HEK293 (cell line): ENCODE data around the gene MYOM1.

ENCODE experiments used
- GLI2 ChIP-seq: fragments of 450-650 bp; formaldehyde crosslinking; IDR thresholded peaks from 2 replicates; pipeline ENCODE4; 2017; ENCODE audit warnings: missing biosample characterization, missing genetic modification characterization, low read depth, borderline replicate concordance
- ZBTB10 ChIP-seq: fragments of 450-650 bp; formaldehyde crosslinking; IDR thresholded peaks from 2 replicates; pipeline ENCODE4 v1.5.1; 2016; ENCODE audit warnings: missing biosample characterization, missing genetic modification characterization
- ZBTB8A ChIP-seq: fragments of 450-650 bp; formaldehyde crosslinking; IDR thresholded peaks from 2 replicates; pipeline ENCODE4 v1.5.1; 2016; ENCODE audit warnings: missing biosample characterization, missing genetic modification characterization
- ZFP3 ChIP-seq: fragments of 450-650 bp; formaldehyde crosslinking; IDR thresholded peaks from 2 replicates; pipeline ENCODE4 v1.5.1; 2016; ENCODE audit warnings: low read depth, missing biosample characterization, missing genetic modification characterization
- ZNF10 ChIP-seq: fragments of 450-650 bp; formaldehyde crosslinking; IDR thresholded peaks from 2 replicates; pipeline ENCODE4 v1.5.1; 2017; ENCODE audit warnings: missing biosample characterization, missing genetic modification characterization
- ZNF239 ChIP-seq: fragments of 450-650 bp; formaldehyde crosslinking; IDR thresholded peaks from 2 replicates; pipeline ENCODE4 v1.5.1; 2016; ENCODE audit warnings: missing biosample characterization, missing genetic modification characterization
- ZNF354C ChIP-seq: fragments of 450-650 bp; formaldehyde crosslinking; IDR thresholded peaks from 2 replicates; pipeline ENCODE4 v1.5.1; 2016; ENCODE audit warnings: missing biosample characterization, missing genetic modification characterization, low read depth, borderline replicate concordance
- ZNF549 ChIP-seq: fragments of 450-650 bp; IDR thresholded peaks from 2 replicates; pipeline ENCODE4 v1.5.1; 2018; ENCODE audit warnings: missing biosample characterization, missing genetic modification characterization, mild to moderate bottlenecking, inconsistent platforms, moderate library complexity
- ZNF701 ChIP-seq: fragments of 450-650 bp; formaldehyde crosslinking; IDR thresholded peaks from 2 replicates; pipeline ENCODE4 v1.5.1; 2016; ENCODE audit warnings: missing biosample characterization, missing genetic modification characterization
- ZNF747 ChIP-seq: fragments of 450-650 bp; formaldehyde crosslinking; IDR thresholded peaks from 2 replicates; pipeline ENCODE4 v1.5.1; 2016; ENCODE audit warnings: missing biosample characterization, missing genetic modification characterization
- TF ChIP-seq, protein P1 (sequence below): fragments of 450-650 bp; formaldehyde crosslinking; IDR thresholded peaks from 2 replicates; pipeline ENCODE4 v1.5.1; 2016; ENCODE audit warnings: missing biosample characterization, missing genetic modification characterization

DNA sequence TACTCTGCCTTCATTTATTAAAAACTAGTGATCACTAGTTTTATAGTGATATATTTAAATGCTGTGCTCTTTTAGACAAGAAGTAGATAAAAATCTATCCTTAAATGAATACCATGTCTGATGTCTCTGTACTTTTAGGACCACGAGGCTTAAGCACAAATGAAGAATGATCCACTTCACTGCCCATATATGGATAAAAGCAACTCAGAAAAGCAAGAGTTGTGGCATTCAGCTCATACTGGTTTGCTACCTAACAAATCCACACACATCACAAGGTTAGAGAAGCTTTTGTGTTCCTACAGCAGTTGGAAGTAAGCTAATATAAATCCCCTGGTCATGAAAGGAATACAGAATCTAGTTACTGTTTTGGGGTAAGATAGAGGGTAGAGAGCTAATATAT, 134.2 kb downstream of the MYOM1 start:
- TF ChIP-seq ZNF549 (no peak), ZFP3 (tag by site-specific recombination) (no peak), ZBTB8A (tag by site-specific recombination) (no peak), ZNF10 (tag by site-specific recombination) (no peak), ZNF354C (no peak), ZBTB10 (tag by site-specific recombination) (no peak), ZNF747 (no peak), ZNF239 (tag by site-specific recombination) (no peak), ZNF701 (tag by site-specific recombination) (no peak), GLI2 (no peak)
- TF ChIP-seq, protein P1, sequence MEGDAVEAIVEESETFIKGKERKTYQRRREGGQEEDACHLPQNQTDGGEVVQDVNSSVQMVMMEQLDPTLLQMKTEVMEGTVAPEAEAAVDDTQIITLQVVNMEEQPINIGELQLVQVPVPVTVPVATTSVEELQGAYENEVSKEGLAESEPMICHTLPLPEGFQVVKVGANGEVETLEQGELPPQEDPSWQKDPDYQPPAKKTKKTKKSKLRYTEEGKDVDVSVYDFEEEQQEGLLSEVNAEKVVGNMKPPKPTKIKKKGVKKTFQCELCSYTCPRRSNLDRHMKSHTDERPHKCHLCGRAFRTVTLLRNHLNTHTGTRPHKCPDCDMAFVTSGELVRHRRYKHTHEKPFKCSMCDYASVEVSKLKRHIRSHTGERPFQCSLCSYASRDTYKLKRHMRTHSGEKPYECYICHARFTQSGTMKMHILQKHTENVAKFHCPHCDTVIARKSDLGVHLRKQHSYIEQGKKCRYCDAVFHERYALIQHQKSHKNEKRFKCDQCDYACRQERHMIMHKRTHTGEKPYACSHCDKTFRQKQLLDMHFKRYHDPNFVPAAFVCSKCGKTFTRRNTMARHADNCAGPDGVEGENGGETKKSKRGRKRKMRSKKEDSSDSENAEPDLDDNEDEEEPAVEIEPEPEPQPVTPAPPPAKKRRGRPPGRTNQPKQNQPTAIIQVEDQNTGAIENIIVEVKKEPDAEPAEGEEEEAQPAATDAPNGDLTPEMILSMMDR (tag by site-specific recombination): no peak
